AG20443 (cell line): ENCODE measurements around the gene CTNNA1.

Experiments used
- DNase-seq: peaks from one replicate; pipeline ENCODE4 v3.0.0; 2012; ENCODE audit warnings: low spot score, mixed read lengths

CTNNA1 gene

GRCh38 chr5:138930371-138931097 lies 177.3 kb downstream of the CTNNA1 start:
- no peak for DNase-seq

- DNase-seq = no peak
Observed at GRCh38 chr5:138932171-138932810, 179.1 kb downstream of the CTNNA1 start.

GRCh38 chr5:138933522-138934290 lies 180.5 kb downstream of the CTNNA1 start:
- DNase-seq = no peak

- DNase-seq = no peak
Observed at GRCh38 chr5:138934971-138935370, 181.7 kb downstream of the CTNNA1 start.

- DNase-seq = no peak
Observed at GRCh38 chr5:138935466-138935865, 182.2 kb downstream of the CTNNA1 start.

GRCh38 chr5:138936225-138936967 lies 183.2 kb downstream of the CTNNA1 start:
- no peak for DNase-seq

- no peak for DNase-seq
Observed at GRCh38 chr5:138936968-138937345, 183.7 kb downstream of the CTNNA1 start.

GRCh38 chr5:138937392-138938387 lies 184.5 kb downstream of the CTNNA1 start:
- DNase-seq = no peak

- no peak for DNase-seq
Observed at GRCh38 chr5:138938526-138938925, 185.3 kb downstream of the CTNNA1 start.

- DNase-seq = no peak
Observed at GRCh38 chr5:138942066-138942465, 188.8 kb downstream of the CTNNA1 start.

- DNase-seq = no peak
Observed at GRCh38 chr5:138942861-138943260, 189.6 kb downstream of the CTNNA1 start.

- DNase-seq = no peak
Observed at GRCh38 chr5:138943599-138944173, 190.5 kb downstream of the CTNNA1 start.

GRCh38 chr5:138944527-138945322 lies 191.5 kb downstream of the CTNNA1 start:
- no peak for DNase-seq

- no peak for DNase-seq
Observed at GRCh38 chr5:138945421-138946240, 192.4 kb downstream of the CTNNA1 start.

- no peak for DNase-seq
Observed at GRCh38 chr5:138946241-138946623, 193.0 kb downstream of the CTNNA1 start.

GRCh38 chr5:138946831-138947560 lies 193.8 kb downstream of the CTNNA1 start:
- DNase-seq = no peak

GRCh38 chr5:138947780-138948179 lies 194.6 kb downstream of the CTNNA1 start:
- DNase-seq = no peak
